Panc1 (cell line): ENCODE results near the gene DNAJC27. TPM values are rescaled to one million over a fixed set of nuclear protein-coding genes. Genes with fewer than 3 reads are reported as not detected.

Source experiments
- ATAC-seq: fragments of 200-7000 bp; cut with Tn5 transposase; 2 replicates; pipeline ENCODE4 v1.9.1; 2020; ENCODE audit warnings: mild to moderate bottlenecking, moderate library complexity
- BruUV-seq: library from RNA; stranded (reverse); fragments of 400-500 nt; replicated peaks from 2 replicates; lab custom pipeline; 2021; lab: Mats Ljungman, UMichigan
- CTCF ChIA-PET: fragments of 300-600 bp; sonication (Branson Sonifier 250); formaldehyde crosslinking; loops from one replicate; lab custom pipeline; 2022; ENCODE audit warnings: antibody characterized with exemption; lab: Charles Lee
- POLR2A ChIA-PET: fragments of 300-600 bp; sonication (Branson Sonifier 250); formaldehyde crosslinking; loops from one replicate; lab custom pipeline; 2022; ENCODE audit warnings: antibody characterized with exemption; lab: Charles Lee
- DNase-seq: peaks from one replicate; pipeline ENCODE4 v3.0.0-alpha.2; 2010; ENCODE audit warnings: low read depth, low spot score
- H3K27ac ChIP-seq: 2 replicates; pipeline ENCODE4 v1.5.1; 2011; ENCODE audit warnings: mild to moderate bottlenecking, low read length, inconsistent platforms
- H3K27me3 ChIP-seq: fragments of 200-500 bp; sonication (Bioruptor generic); 2 replicates; pipeline ENCODE4 v1.6.0; 2014; ENCODE audit warnings: low read length, inconsistent platforms; ENCODE audit not compliant: control insufficient read depth, insufficient read depth
- H3K36me3 ChIP-seq: fragments of 200-500 bp; sonication (Bioruptor generic); 2 replicates; pipeline ENCODE4 v1.5.1; 2014; ENCODE audit warnings: inconsistent platforms, mild to moderate bottlenecking, low read length, moderate library complexity; ENCODE audit not compliant: control insufficient read depth, insufficient read depth
- H3K4me1 ChIP-seq: 2 replicates; pipeline ENCODE4 v1.5.1; 2011; ENCODE audit warnings: inconsistent platforms, mild to moderate bottlenecking, low read length, moderate library complexity; ENCODE audit not compliant: control insufficient read depth, insufficient read depth
- H3K4me3 ChIP-seq, 2 experiments: 2 replicates each; pipeline ENCODE4 v1.5.1; 2011 to 2012; ENCODE audit warnings: low read depth in 2 of 2, low read length in 2 of 2, mild to moderate bottlenecking in 2 of 2, inconsistent platforms in 1 of 2, moderate library complexity in 1 of 2
- H3K9me3 ChIP-seq: fragments of 200-500 bp; sonication (Bioruptor generic); 2 replicates; pipeline ENCODE4 v1.5.1; 2014; ENCODE audit warnings: low read depth, mild to moderate bottlenecking, inconsistent platforms, low read length, moderate library complexity; ENCODE audit not compliant: control insufficient read depth, insufficient read depth
- POLR2AphosphoS5 ChIP-seq: IDR thresholded peaks from 2 replicates; pipeline ENCODE4 v1.6.1; 2012; ENCODE audit warnings: mild to moderate bottlenecking, low read depth, low read length, moderate library complexity
- REST ChIP-seq, 2 experiments: IDR thresholded peaks; 2 replicates each; pipeline ENCODE4 v1.6.1; 2011 to 2012; ENCODE audit warnings: low read depth in 2 of 2, control low read depth in 1 of 2, low read length in 1 of 2, mild to moderate bottlenecking in 1 of 2, moderate library complexity in 1 of 2; ENCODE audit not compliant: insufficient read depth in 1 of 2
- SIN3A ChIP-seq: IDR thresholded peaks from 2 replicates; pipeline ENCODE4 v1.6.1; 2012; ENCODE audit warnings: low read depth, mild to moderate bottlenecking, low read length, moderate library complexity, borderline replicate concordance; ENCODE audit not compliant: insufficient read depth
- TCF7L2 ChIP-seq: IDR thresholded peaks from 2 replicates; pipeline ENCODE4 v1.6.1; 2011; ENCODE audit warnings: mild to moderate bottlenecking, low read depth, low read length, inconsistent platforms
- in situ Hi-C: cut with HindIII; loops from 2 replicates; pipeline ENCODE4 v1.10.0; 2016; ENCODE audit warnings: low sequenced_read_pairs, low pct_unique_long_range_greater_than_20kb
- intact Hi-C: fragments of 100-400 bp; cut with micrococcal nuclease; formaldehyde crosslinking; loops from one replicate; pipeline ENCODE4 v1.10.0; 2022; ENCODE audit not compliant: unreplicated experiment
- total RNA-seq: library from RNA; stranded (reverse); gene quantifications from one replicate; pipeline ENCODE4 v1.2.1, GENCODE V29; 2021; ENCODE audit not compliant: unreplicated experiment
- TF ChIP-seq, protein P1 (sequence below): fragments of 450-650 bp; IDR thresholded peaks from 2 replicates; pipeline ENCODE4 v1.5.1; 2017; ENCODE audit warnings: mild to moderate bottlenecking

DNAJC27 gene
- total RNA-seq, 1 experiment from 2014 or later, result 4.9 TPM

GRCh38 chr2:24899361-24899910 lies 72.3 kb downstream of the DNAJC27 start:
- no peaks in the 10 kb centered on the region for H3K36me3 ChIP-seq
- ChIA-PET CTCF (no interaction called here), POLR2A (no interaction called here)
- intact Hi-C loops, result no loop called here
- ATAC-seq (no peak), DNase-seq (no peak)
- TF ChIP-seq, protein P1, sequence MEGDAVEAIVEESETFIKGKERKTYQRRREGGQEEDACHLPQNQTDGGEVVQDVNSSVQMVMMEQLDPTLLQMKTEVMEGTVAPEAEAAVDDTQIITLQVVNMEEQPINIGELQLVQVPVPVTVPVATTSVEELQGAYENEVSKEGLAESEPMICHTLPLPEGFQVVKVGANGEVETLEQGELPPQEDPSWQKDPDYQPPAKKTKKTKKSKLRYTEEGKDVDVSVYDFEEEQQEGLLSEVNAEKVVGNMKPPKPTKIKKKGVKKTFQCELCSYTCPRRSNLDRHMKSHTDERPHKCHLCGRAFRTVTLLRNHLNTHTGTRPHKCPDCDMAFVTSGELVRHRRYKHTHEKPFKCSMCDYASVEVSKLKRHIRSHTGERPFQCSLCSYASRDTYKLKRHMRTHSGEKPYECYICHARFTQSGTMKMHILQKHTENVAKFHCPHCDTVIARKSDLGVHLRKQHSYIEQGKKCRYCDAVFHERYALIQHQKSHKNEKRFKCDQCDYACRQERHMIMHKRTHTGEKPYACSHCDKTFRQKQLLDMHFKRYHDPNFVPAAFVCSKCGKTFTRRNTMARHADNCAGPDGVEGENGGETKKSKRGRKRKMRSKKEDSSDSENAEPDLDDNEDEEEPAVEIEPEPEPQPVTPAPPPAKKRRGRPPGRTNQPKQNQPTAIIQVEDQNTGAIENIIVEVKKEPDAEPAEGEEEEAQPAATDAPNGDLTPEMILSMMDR, result no peak
- TF ChIP-seq POLR2AphosphoS5, result no peak
- TF ChIP-seq TCF7L2, result no peak
- no peak for TF ChIP-seq REST (IDR thresholded peaks at IDR 0.05; ENCODE audit: insufficient read depth in 1 of 2, low read depth in 2 of 2, low read length in 1 of 2)
- TF ChIP-seq SIN3A, result no peak
- H3K27me3 ChIP-seq, result no peaks in the 10 kb centered on the region
- in situ Hi-C loops, result no loop called here
- no TSS peak for BruUV-seq
- H3K4me1 ChIP-seq, result no peaks in the 10 kb centered on the region
- H3K4me3 ChIP-seq, result no peak overlapping the region
- H3K27ac ChIP-seq, result no peak overlapping the region
- H3K9me3 ChIP-seq, result peaks cover 6% of the 10 kb centered on the region; the same call in 1 of the 2 replicates

DNA sequence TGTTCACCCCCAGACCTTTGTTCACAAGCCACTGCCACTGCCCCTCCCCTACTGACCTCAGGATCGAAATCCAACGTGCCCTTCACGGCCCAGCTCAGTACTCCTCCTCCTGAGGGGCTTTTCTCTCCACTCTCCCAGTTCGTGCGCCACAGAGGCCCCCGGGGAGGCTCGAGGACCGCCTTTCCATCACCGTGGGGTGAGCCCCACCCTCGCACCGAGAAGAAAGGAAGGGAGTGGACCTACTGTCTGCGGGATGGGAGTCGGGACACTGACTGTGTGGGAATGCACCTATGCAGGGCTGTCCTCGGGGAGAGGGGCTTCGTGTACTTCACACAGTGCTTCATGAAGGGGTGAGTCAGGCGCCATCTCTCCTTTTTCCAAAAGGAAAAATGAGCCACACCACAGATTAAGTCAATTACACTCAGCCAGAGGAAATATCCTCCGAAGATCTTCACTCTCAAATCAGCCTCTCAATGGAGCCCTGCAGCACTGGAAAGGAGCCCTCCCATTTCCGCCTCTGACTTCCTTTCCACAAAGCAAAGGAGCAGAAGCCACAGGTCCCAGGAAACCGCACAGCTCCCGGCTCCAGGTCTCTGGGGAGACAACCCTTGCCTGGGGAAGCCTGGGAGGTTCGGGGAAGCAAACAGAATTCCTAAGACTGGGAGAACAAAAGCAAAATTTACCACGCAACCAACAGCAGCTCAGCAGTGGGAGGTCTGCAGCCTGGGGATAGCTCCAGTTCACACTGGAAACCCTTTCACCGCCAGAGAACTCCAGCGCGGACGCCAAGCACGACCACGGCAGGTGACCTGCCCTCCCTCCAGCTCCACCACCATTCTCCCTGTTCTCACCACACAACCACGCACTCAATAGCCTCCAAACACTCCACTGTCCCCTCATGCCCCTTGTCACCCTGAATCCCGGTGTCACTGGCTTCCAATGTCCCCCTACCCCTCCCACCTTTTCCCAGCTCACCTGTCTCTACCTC lies 73.3 kb downstream of the DNAJC27 start:
- in situ Hi-C loops, result no loop called here
- peaks cover 8% of the 10 kb centered on the region; the same call in 1 of the 2 replicates for H3K9me3 ChIP-seq
- CTCF ChIA-PET, result no interaction called here
- no TSS peak for BruUV-seq
- H3K36me3 ChIP-seq, result no peaks in the 10 kb centered on the region
- no peak for TF ChIP-seq REST (IDR thresholded peaks at IDR 0.05; ENCODE audit: insufficient read depth in 1 of 2, low read depth in 2 of 2, low read length in 1 of 2)
- TF ChIP-seq, protein P1, result no peak
- no peak for TF ChIP-seq TCF7L2
- no peak for TF ChIP-seq SIN3A
- TF ChIP-seq POLR2AphosphoS5, result no peak
- no peak overlapping the region for H3K27ac ChIP-seq
- POLR2A ChIA-PET, result no interaction called here
- intact Hi-C loops, result no loop called here
- ATAC-seq (no peak), DNase-seq (no peak)
- no peaks in the 10 kb centered on the region for H3K4me1 ChIP-seq
- no peak overlapping the region for H3K4me3 ChIP-seq
- H3K27me3 ChIP-seq, result no peaks in the 10 kb centered on the region
